ENCODE measurements around the gene IGSF11. TPM values are rescaled to one million over a fixed set of nuclear protein-coding genes. Genes with fewer than 3 reads are reported as not detected.

Gene IGSF11
- total RNA-seq (2022; extraction: Qiagen RNA extraction): 3.0 to 5.0 TPM (median 4.5 TPM) in 5 replicates

GRCh38 chr3:119034256-119035013, at the start of gene IGSF11:
Gene IGSF11 (minus strand): TSS chr3:119034846. CDS start chr3:119034582, 264 bp downstream.

Other genes with a start within 250 kb of the IGSF11 start
- 0.08 TPM in 1 of 5 replicates, not detected in the others for gene TEX55, start 111.3 kb upstream of the IGSF11 start, total RNA-seq (2022; extraction: Qiagen RNA extraction)
- 10.5 to 12.8 TPM (median 12.3 TPM) in 5 replicates for gene UPK1B, start 138.8 kb upstream of the IGSF11 start, total RNA-seq (2022; extraction: Qiagen RNA extraction)
- gene B4GALT4, start 206.0 kb upstream of the IGSF11 start, total RNA-seq (2022; extraction: Qiagen RNA extraction): 74.6 to 116 TPM (median 98.8 TPM) in 5 replicates